CD8-positive, alpha-beta memory T cell (primary cell): ENCODE data around the gene GNAQ. TPM values are rescaled to one million over a fixed set of nuclear protein-coding genes. Genes with fewer than 3 reads are reported as not detected.

ENCODE experiments used
- CTCF ChIA-PET: fragments of 350-600 bp; sonication (Branson Sonifier 250); formaldehyde crosslinking; loops from one replicate; lab custom pipeline; 2021; ENCODE audit warnings: antibody characterized with exemption; lab: Charles Lee
- POLR2A ChIA-PET: fragments of 350-600 bp; sonication (Branson Sonifier 250); formaldehyde crosslinking; loops from one replicate; lab custom pipeline; 2021; ENCODE audit warnings: antibody characterized with exemption; lab: Charles Lee
- DNase-seq, 5 donors: peaks; one replicate each; pipeline versions ENCODE4 v3.0.0 to v3.0.0-alpha.2; 2020 to 2022; ENCODE audit warnings: mixed read lengths in 1 of 5
- H3K27ac ChIP-seq: one replicate; pipeline ENCODE4 v1.7.0; 2013; ENCODE audit warnings: low read depth, mild to moderate bottlenecking, low read length, moderate library complexity
- H3K27me3 ChIP-seq: 2 replicates; pipeline ENCODE4 v1.7.0; 2013; ENCODE audit warnings: low read length, mild to moderate bottlenecking; ENCODE audit not compliant: insufficient read depth, poor library complexity, severe bottlenecking
- H3K36me3 ChIP-seq: 2 replicates; pipeline ENCODE4 v1.7.0; 2013; ENCODE audit warnings: mild to moderate bottlenecking, low read length, moderate library complexity; ENCODE audit not compliant: insufficient read depth
- H3K4me1 ChIP-seq: 2 replicates; pipeline ENCODE4 v1.7.0; 2013; ENCODE audit warnings: mild to moderate bottlenecking, low read length, moderate library complexity; ENCODE audit not compliant: insufficient read depth
- H3K4me3 ChIP-seq: 2 replicates; pipeline ENCODE4 v1.7.0; 2013; ENCODE audit warnings: mild to moderate bottlenecking, low read length
- H3K9me3 ChIP-seq: 2 replicates; pipeline ENCODE4 v1.7.0; 2013; ENCODE audit warnings: mild to moderate bottlenecking, low read length
- H3K27ac Mint-ChIP-seq, 8 donors: one replicate each; pipeline ENCODE4 v1.8.0; 2020 to 2021; ENCODE audit warnings: mixed read lengths in 8 of 8, mild to moderate bottlenecking in 6 of 8, inconsistent platforms in 3 of 8, moderate library complexity in 3 of 8
- H3K27me3 Mint-ChIP-seq, 2 donors: one replicate each; pipeline ENCODE4 v1.8.0; 2020 to 2021; ENCODE audit warnings: mixed read lengths in 2 of 2, mild to moderate bottlenecking in 1 of 2, moderate library complexity in 1 of 2
- H3K36me3 Mint-ChIP-seq, 3 donors: one replicate each; pipeline ENCODE4 v1.8.0; 2020 to 2021; ENCODE audit warnings: mixed read lengths in 3 of 3, inconsistent platforms in 1 of 3, mild to moderate bottlenecking in 1 of 3
- H3K4me1 Mint-ChIP-seq, 3 donors: one replicate each; pipeline ENCODE4 v1.8.0; 2020 to 2021; ENCODE audit warnings: mixed read lengths in 3 of 3, inconsistent platforms in 1 of 3, mild to moderate bottlenecking in 1 of 3
- H3K4me3 Mint-ChIP-seq, 7 donors: one replicate each; pipeline ENCODE4 v1.8.0; 2020 to 2021; ENCODE audit warnings: mixed read lengths in 7 of 7, mild to moderate bottlenecking in 6 of 7, moderate library complexity in 4 of 7, inconsistent platforms in 2 of 7
- H3K9me3 Mint-ChIP-seq, 5 donors: one replicate each; pipeline ENCODE4 v1.8.0; 2020 to 2022; ENCODE audit warnings: mixed read lengths in 5 of 5, mild to moderate bottlenecking in 3 of 5, moderate library complexity in 2 of 5, inconsistent platforms in 1 of 5
- polyA plus RNA-seq: library from polyadenylated mRNA; unstranded; fragments of 300-500 nt; fragmentation: Illumina TruSeq; gene quantifications from one replicate; pipeline ENCODE4 v1.2.3, GENCODE V29; 2021
- total RNA-seq, 2 experiments: library from RNA; stranded (reverse); gene quantifications; one replicate each; pipeline ENCODE4 v1.2.3, GENCODE V29; 2021

The GNAQ gene
- total and polyA plus RNA-seq, 3 experiments from 2014 or later: 7.5 to 19.8 (median 17.1) TPM

DNA sequence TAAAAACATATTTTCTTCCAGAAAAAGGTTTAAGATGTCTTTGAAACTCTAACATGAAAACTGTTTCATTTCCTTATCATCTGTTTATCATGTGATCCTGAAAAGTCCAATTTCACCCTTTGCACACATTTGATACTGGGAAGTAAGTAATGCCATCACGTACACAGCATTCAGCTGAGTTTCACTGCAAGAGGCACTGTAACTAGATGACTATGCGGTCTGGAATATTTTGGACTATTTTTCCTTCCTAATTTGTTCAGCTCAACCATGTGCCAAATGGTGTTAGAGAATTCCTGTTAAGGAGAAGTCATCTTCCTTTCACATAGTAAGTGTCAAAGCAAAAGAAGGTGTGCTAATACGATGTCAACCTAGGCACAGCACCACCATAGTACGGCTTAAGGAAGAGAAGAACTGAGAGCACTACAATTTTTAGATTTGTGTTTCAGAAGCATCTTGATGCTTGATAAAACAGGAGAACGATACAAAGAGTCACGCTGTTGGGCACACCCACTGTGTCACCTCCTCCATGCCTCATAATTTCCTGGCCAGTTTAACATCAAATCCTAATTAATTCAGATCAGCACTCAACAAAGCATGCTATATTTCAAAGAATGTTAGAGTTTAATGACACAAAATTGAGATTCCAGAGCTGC lies 77.5 kb downstream of the GNAQ start:
- H3K27me3 ChIP-seq: no peaks in the 10 kb centered on the region
- H3K36me3 ChIP-seq: no peaks in the 10 kb centered on the region
- no peaks in the 10 kb centered on the region for H3K9me3 ChIP-seq
- H3K4me1 ChIP-seq: peaks cover 16% of the 10 kb centered on the region
- Mint-ChIP-seq H3K4me1 (peaks cover 22 to 55% (median 43%) of the 10 kb centered on the region in 3 donors), H3K4me3 (no peak overlapping the region), H3K27me3 (no peaks in the 10 kb centered on the region), H3K27ac (peak overlapping the region in 2 of 8 donors; percentile 21 to 54), H3K9me3 (no peaks in the 10 kb centered on the region), H3K36me3 (no peaks in the 10 kb centered on the region)
- ChIA-PET POLR2A (no interaction called here), CTCF (no interaction called here)
- H3K27ac ChIP-seq: no peak overlapping the region
- DNase-seq: no peak
- H3K4me3 ChIP-seq: no peak overlapping the region

DNA sequence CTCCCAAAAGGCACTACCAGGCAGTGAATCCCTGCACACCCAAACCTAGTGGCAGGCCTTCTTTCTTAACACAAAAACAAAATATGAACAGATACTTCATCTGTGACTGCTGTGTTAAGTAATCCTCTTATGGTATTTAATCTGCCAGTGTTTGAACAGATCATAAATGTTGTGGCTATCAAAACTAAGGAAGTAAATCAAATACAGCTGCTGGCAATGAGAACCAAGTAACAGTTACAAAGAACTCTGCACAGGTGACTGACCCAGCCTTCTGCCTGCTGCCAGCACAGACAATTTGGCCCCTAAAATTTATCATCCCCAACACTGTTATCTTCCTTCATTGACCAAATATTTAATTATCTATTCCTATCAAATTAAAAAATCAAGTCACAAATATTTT lies 78.0 kb downstream of the GNAQ start:
- H3K4me1 Mint-ChIP-seq: peaks cover 22 to 52% (median 45%) of the 10 kb centered on the region in 3 donors
- H3K36me3 Mint-ChIP-seq: no peaks in the 10 kb centered on the region
- H3K36me3 ChIP-seq: no peaks in the 10 kb centered on the region
- no peak overlapping the region for H3K27ac Mint-ChIP-seq
- peaks cover 16% of the 10 kb centered on the region for H3K4me1 ChIP-seq
- H3K27me3 ChIP-seq: no peaks in the 10 kb centered on the region
- no peaks in the 10 kb centered on the region for H3K9me3 ChIP-seq
- no peak overlapping the region for H3K27ac ChIP-seq
- ChIA-PET CTCF (no interaction called here), POLR2A (no interaction called here)
- H3K9me3 Mint-ChIP-seq: no peaks in the 10 kb centered on the region
- H3K4me3 Mint-ChIP-seq: no peak overlapping the region
- DNase-seq: no peak
- H3K27me3 Mint-ChIP-seq: no peaks in the 10 kb centered on the region
- H3K4me3 ChIP-seq: no peak overlapping the region

DNA sequence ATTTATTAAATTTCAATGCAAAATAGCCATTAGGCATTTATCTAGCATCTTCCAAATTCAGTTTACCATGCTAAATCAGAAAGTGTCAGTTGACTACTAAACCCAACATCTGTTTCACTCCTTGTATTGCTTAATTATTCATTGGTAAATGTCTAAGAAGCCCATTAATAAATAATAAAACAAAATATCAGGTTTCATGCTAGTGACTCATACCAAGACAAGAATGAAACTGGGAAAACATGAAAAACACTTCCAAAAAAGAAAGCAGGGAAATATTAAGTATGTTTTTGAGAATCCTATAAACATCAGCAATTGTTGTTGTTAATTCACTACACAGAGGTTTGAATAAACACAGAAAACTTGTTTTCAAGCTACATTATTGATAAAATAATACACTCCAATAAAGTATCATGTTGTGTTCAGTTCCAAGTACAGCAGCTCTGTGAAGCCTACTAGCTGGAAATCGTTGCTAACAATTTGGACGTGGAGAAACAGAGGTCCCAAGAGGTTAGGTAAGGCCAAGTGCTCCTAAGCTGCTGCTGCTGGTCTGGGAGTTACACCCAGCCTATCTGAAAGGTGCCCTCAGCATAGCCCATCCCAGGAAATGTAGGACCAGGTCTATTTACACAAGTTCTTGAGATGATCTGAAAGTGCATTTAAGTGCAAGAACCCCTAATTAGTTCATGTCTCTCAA lies 78.8 kb downstream of the GNAQ start:
- H3K4me3 Mint-ChIP-seq: no peak overlapping the region
- DNase-seq: no peak
- H3K36me3 Mint-ChIP-seq: no peaks in the 10 kb centered on the region
- ChIA-PET CTCF (no interaction called here), POLR2A (no interaction called here)
- Histone ChIP-seq H3K27ac (no peak overlapping the region), H3K4me3 (no peak overlapping the region), H3K4me1 (peaks cover 16% of the 10 kb centered on the region), H3K9me3 (no peaks in the 10 kb centered on the region), H3K27me3 (no peaks in the 10 kb centered on the region), H3K36me3 (no peaks in the 10 kb centered on the region)
- H3K27ac Mint-ChIP-seq: no peak overlapping the region
- no peaks in the 10 kb centered on the region for H3K9me3 Mint-ChIP-seq
- H3K27me3 Mint-ChIP-seq: no peaks in the 10 kb centered on the region
- peaks cover 20 to 44% (median 42%) of the 10 kb centered on the region in 3 donors for H3K4me1 Mint-ChIP-seq

DNA sequence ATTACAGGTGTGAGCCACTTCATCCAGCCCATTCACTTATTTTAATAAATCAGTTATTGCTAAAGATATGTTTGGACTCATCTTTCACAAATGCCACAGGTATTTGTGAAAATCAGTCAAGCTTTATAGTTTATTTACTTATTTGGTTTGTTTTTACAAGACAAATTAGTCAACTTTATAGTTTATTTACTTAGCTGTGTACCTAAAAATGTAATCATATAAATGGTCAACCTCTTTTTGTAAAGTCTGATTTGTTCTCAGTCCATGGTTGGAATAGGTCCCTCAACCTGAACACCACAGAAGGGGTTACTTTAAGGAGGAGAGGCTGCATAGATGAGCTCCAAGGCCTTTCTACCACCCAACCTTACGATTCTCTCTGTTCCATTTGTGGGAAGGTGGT lies 80.2 kb downstream of the GNAQ start:
- CTCF ChIA-PET: no interaction called here
- POLR2A ChIA-PET: no interaction called here
- peaks cover 12% of the 10 kb centered on the region for H3K4me1 ChIP-seq

DNA sequence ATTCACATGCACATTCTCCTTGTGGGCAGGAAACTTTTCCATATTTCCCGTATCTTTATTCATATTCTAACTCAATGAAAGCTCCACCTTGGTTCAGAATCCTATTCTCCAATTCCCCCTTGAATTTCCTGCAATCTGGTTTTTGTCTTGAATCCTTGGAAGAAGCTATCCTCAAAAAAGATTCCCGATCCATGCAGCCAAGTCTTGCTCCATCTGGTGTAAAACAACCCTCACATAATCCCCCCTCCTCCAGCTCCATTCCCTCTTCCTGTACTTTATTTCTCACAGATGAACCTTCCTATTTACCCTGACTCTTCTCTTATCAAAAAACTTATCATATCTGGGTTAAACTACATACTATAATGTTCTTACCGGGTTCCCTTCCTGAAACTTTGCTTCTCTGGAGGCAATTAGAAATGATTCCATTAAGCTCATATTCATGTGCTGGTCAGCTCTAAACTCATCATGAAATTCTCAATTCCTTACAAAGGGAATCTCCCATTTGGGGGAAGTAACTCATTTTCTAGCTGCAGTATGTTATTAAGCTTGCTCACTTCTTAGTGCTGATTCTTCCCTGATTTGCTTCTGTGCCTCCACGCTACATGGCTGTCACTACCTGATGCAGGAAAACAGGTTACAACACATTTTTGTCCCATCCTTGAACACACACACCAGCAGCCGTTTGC lies 81.7 kb downstream of the GNAQ start:
- Mint-ChIP-seq H3K36me3 (no peaks in the 10 kb centered on the region), H3K27me3 (no peaks in the 10 kb centered on the region), H3K27ac (peak overlapping the region in 4 of 8 donors; percentile 0 to 87 (median 24)), H3K4me3 (no peak overlapping the region), H3K9me3 (no peaks in the 10 kb centered on the region), H3K4me1 (peaks cover 21 to 56% (median 52%) of the 10 kb centered on the region in 3 donors)
- H3K27me3 ChIP-seq: no peaks in the 10 kb centered on the region
- H3K9me3 ChIP-seq: no peaks in the 10 kb centered on the region
- ChIA-PET POLR2A (no interaction called here), CTCF (no interaction called here)
- H3K36me3 ChIP-seq: no peaks in the 10 kb centered on the region
- DNase-seq: no peak
- no peak overlapping the region for H3K4me3 ChIP-seq
- H3K4me1 ChIP-seq: peaks cover 25% of the 10 kb centered on the region
- no peak overlapping the region for H3K27ac ChIP-seq

More for the DNA sequence above, 80.2 kb downstream of the GNAQ start:
- Histone ChIP-seq H3K27ac (no peak overlapping the region), H3K27me3 (no peaks in the 10 kb centered on the region), H3K36me3 (no peaks in the 10 kb centered on the region), H3K9me3 (no peaks in the 10 kb centered on the region), H3K4me3 (no peak overlapping the region)
- Mint-ChIP-seq H3K27me3 (no peaks in the 10 kb centered on the region), H3K4me3 (no peak overlapping the region), H3K9me3 (no peaks in the 10 kb centered on the region), H3K4me1 (peaks cover 14 to 44% (median 41%) of the 10 kb centered on the region in 3 donors), H3K27ac (no peak overlapping the region), H3K36me3 (no peaks in the 10 kb centered on the region)
- no peak for DNase-seq

DNA sequence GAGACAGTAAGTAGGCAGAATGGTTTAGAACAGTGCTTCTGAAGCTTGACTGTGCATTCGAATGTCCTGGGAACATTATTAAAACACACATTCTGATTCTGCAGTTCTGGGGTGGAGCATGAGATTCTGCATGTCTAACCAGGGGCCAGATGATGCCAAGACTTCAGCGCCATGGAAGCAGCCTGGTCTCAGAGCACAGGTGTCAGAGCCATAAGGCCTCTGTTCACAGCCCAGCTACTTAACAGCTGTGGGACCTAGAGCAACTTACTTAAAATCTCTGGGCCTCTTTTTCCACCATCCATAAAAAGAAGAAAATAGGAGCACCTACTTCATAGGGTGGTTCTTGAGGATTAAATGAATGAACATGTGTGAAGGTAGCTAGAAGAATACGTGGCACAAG lies 84.0 kb downstream of the GNAQ start:
- H3K36me3 ChIP-seq: no peaks in the 10 kb centered on the region
- no peaks in the 10 kb centered on the region for H3K27me3 Mint-ChIP-seq
- no peaks in the 10 kb centered on the region for H3K27me3 ChIP-seq
- peaks cover 26% of the 10 kb centered on the region for H3K4me1 ChIP-seq
- no peak overlapping the region for H3K4me3 Mint-ChIP-seq
- CTCF ChIA-PET: no interaction called here
- peak overlapping the region in 2 of 8 donors; percentile 17 to 56 for H3K27ac Mint-ChIP-seq
- no peaks in the 10 kb centered on the region for H3K9me3 ChIP-seq
- peaks cover 28 to 59% (median 51%) of the 10 kb centered on the region in 3 donors for H3K4me1 Mint-ChIP-seq
- no peak for DNase-seq
- no peak overlapping the region for H3K27ac ChIP-seq
- no peaks in the 10 kb centered on the region for H3K9me3 Mint-ChIP-seq
- H3K36me3 Mint-ChIP-seq: peaks cover 0 to 3% (median 0%) of the 10 kb centered on the region in 3 donors
- POLR2A ChIA-PET: no interaction called here
- H3K4me3 ChIP-seq: no peak overlapping the region

DNA sequence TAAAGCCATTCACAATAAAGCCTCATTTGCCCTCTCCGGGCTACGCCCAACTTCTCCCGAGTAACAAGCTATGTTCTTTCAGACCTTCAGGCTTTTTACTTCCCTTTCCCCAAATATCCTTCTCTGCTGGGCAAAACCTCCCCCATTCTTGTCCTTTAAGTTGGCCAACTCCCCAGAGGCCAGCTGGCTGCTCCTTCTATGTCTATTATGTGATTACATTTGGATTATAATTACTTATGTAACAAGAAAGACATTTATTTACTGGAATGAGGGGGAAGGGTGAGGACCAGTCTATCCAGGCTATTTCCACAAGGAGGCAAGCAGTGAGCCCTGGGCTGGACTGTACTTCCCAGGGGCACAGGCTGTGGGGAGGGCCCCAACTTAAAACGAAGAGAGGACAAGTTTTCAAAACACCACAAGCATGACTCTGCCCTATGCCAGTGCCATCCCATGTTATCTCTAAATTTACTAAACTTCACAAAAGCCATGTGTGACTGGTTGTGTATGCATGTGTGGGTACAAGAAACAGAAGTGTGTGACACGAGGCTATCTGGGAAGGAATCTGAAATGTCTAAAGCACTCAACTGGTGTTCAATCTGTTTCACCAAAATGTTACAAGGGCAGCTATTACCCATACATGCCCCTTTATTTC lies 84.5 kb downstream of the GNAQ start:
- Mint-ChIP-seq H3K27ac (peak overlapping the region in 3 of 8 donors; percentile 29 to 69 (median 65)), H3K27me3 (no peaks in the 10 kb centered on the region), H3K36me3 (peaks cover 0 to 3% (median 0%) of the 10 kb centered on the region in 3 donors), H3K4me3 (no peak overlapping the region), H3K4me1 (peaks cover 30 to 59% (median 51%) of the 10 kb centered on the region in 3 donors), H3K9me3 (no peaks in the 10 kb centered on the region)
- DNase-seq: no peak
- ChIA-PET POLR2A (no interaction called here), CTCF (no interaction called here)
- Histone ChIP-seq H3K27me3 (no peaks in the 10 kb centered on the region), H3K9me3 (no peaks in the 10 kb centered on the region), H3K36me3 (no peaks in the 10 kb centered on the region), H3K4me1 (peaks cover 30% of the 10 kb centered on the region), H3K4me3 (no peak overlapping the region), H3K27ac (no peak overlapping the region)
